ENCODE measurements around the gene CCDC92.
"Not testable (repeated sequence)": the region's sequence is repeated elsewhere in the genome, so short reads cannot be mapped to it uniquely, and the experiment has no call there.

CCDC92 gene

GRCh38 chr12:123911672-123912409 lies 60.8 kb downstream of the CCDC92 start:
- DNase-seq (ENCODE audit: low read depth in 1 of 2, low spot score in 1 of 2): not testable (repeated sequence)

DNA sequence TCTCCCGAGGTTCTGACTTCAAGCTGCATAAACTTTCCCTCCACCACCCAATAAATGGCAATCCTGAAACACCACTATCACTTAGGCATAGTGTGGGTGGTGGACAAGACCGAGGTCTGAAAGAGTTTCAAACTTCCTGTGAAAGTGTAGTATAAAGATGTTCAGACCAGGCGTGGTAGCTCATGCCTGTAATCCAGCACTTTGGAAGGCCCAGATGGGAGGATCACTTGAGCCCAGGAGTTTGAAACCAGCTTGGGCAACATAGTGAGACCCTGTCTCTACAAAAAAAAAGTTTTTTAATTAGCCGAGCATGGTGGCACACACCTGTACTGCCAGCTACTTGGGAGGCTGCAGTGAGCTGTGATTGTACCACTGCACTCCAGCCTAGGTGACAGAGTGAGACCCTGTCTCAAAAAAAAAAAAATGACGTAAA lies 61.9 kb downstream of the CCDC92 start:
- DNase-seq (ENCODE audit: low read depth in 1 of 2, low spot score in 1 of 2): no peak

DNA sequence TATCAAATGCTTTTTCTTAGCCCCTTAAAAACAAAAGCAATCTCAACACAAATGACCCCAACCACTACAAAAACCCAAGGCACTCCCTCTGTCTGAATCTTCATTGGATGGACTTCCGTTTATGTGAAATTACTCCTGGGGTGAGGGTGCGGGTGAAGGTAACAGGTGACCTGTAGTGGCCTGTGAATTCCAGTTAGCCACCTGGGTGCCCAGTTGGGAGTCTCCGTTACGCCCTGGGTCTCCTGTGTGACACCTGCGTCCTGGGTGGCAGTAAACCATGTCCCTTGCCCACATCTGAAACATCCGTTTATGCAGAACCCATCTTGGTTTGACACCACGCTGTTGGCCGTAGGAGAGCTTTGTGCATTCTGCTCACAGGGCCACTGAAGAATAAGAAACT lies 62.6 kb downstream of the CCDC92 start:
- DNase-seq (ENCODE audit: low read depth in 1 of 2, low spot score in 1 of 2): no peak

GRCh38 chr12:123908884-123909725 lies 63.5 kb downstream of the CCDC92 start:
- no peak for DNase-seq (ENCODE audit: low read depth in 1 of 2, low spot score in 1 of 2)

DNA sequence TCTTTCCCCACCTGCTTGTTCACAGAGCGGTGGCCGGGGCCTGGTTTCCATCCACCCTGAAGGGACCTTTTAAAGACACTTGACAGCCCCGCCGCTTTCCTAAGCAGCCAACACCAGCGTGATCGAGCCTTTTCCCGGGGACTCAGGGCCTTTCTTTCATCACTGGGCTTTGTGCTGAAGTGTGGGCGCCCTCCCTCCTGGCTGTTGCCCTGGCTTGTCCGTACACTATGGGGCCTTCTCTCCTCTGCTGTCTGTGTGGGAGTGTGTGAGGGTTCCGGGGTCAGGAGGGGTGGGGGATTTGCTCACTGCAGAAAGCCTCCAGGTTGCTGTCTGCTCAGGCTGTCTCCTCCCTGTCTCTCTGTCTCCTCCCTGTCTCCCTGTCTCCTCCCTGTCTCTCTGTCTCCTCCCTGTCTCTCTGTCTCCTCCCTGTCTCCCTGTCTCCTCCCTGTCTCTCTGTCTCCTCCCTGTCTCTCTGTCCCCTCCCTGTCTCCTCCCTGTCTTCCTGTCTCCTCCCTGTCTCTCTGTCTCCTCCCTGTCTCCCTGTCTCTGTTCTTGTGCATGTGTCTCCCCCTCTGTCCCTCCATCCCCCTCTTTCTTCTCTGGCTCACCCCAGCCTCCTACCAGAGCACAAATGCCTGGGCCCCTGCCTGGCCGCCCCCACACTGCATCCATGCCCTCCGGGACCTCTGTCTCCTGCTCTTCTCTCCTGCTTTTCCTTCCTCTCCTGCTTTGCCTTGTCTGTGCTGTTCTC lies 64.7 kb downstream of the CCDC92 start:
- DNase-seq (ENCODE audit: low read depth in 1 of 2, low spot score in 1 of 2): no peak

GRCh38 chr12:123906711-123907420 lies 65.8 kb downstream of the CCDC92 start:
- DNase-seq (ENCODE audit: low read depth in 1 of 2, low spot score in 1 of 2): no peak

GRCh38 chr12:123905319-123905925 lies 67.2 kb downstream of the CCDC92 start:
- DNase-seq (ENCODE audit: low read depth in 1 of 2, low spot score in 1 of 2): peak; percentile 18 to 40

DNA sequence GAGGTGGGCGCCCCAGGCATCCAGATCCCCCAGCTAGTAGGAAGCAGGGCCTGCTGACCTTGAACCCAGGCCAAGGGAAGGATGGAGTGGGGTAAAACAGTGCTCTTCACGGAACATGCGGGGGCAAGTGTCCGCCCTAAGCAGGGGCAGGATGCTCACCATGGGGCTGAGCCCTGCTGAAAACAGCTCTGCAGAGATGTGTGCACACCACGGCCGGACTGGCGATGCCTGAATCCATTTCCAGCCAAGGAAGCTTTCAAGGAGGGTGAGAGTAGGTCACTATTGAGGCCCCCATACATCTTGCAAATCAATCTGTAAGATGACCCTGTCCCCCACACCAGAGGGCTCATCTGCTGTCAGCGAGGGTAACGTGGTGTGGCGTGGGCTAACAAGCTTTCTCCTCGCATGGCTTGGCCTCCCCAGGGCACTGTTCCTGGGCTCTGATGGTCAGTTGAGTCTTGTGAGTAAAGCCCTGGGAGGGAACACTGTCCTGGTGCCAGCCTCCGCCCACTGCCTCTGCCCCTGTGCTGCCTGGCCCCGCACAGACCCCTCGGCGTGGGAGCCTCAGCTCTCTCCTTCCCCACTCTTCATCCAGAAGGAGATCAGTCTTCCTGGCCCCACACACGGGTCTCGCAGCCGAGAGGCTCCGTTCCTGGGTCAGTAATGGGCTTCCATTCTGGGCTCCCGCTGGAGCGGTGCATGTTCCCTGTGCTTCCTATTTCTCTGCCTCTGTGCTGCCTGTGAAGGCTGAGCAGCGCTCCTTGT lies 69.1 kb downstream of the CCDC92 start:
- DNase-seq (ENCODE audit: low read depth in 1 of 2, low spot score in 1 of 2): no peak

GRCh38 chr12:123902821-123903220 lies 69.8 kb downstream of the CCDC92 start:
- DNase-seq (ENCODE audit: low read depth in 1 of 2, low spot score in 1 of 2): no peak

DNA sequence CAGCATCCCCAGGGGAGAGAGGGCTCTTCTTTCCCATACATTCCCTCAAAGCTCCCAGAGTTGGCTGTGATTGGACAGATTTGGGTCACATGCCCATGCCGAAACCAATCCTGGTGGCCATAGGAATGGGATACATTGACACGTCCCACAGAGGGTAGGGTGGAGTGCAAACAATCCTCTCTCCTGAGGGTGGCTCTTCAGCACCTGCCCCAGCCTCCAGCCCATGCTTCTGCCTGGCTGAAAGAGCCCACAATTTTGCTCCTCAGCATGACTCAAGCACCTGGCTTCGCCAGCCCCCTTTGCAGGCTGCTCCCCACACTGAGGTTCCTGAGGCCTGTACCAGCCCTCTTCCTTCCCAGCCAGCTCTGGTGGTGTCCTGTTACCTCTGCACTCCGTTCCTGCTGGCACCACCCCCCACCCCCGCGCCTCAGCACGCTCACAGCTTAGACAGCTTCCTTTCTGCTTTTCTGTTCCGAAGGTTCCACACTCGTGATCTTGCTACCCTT lies 71.7 kb downstream of the CCDC92 start:
- DNase-seq (ENCODE audit: low read depth in 1 of 2, low spot score in 1 of 2): peak in 1 of 2 donors; percentile 5

DNA sequence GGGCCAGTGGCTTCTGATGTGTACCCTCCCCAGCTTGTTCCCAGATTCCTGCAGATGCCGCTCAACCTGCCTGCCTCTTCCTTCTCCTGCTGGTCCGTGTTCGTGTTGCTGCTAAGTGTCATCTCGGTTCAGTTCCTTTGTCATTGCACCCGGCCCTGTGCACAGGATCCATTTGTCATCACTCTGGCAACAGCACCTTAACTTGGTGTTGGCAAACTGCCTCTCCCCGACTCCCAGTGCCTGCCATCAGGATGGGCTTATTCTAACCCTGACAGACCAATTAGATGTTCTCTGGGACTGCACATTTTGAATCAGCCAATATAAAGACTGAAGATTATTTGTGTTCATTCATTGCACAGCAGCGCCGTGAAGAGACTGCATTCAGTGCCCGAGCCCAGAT lies 73.3 kb downstream of the CCDC92 start:
- no peak for DNase-seq (ENCODE audit: low read depth in 1 of 2, low spot score in 1 of 2)

- DNase-seq (ENCODE audit: low read depth in 1 of 2, low spot score in 1 of 2): no peak
Measured at GRCh38 chr12:123898673-123899072, 74.0 kb downstream of the CCDC92 start.

DNA sequence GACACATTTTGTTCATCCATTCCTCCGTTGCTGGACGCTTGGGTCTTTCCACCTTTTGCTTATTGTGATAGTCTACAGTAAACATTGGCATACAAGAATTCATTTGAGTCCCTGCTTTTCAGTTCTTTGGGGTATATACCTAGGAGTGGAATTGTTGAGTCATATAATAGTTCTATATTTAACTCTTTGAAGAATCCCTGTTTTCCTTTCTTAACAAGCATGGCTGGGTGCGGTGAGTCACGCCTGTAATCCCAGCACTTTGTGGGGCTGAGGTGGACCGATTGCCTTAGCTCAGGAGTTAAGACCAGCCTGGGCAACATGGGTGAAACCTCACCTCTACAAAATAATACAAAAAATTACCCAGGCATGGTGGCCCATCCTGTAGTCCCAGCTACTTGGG lies 75.4 kb downstream of the CCDC92 start:
- no peak for DNase-seq (ENCODE audit: low read depth in 1 of 2, low spot score in 1 of 2)

DNA sequence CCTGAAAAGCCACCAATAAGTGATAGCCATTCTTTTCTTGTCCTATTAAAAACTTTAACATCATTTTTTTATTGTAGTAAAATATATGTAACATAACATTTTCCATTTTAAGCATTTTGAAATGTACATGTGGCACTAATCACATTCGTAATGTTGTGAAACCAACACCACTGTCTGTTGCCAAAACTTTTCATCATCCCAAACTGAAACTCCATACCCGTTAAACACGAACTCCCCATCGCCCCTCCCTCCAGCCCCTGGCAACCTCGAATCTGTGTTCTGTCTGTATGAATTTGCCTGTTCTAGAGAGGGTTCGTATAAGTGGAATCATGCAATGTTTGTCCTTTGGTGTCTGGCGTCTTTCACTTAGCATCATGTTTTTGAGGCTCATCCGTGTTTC lies 75.9 kb downstream of the CCDC92 start:
- no peak for DNase-seq (ENCODE audit: low read depth in 1 of 2, low spot score in 1 of 2)

- DNase-seq (ENCODE audit: low read depth in 1 of 2, low spot score in 1 of 2): no peak
Measured at GRCh38 chr12:123895451-123895850, 77.2 kb downstream of the CCDC92 start.

GRCh38 chr12:123894823-123895345 lies 77.7 kb downstream of the CCDC92 start:
- no peak for DNase-seq (ENCODE audit: low read depth in 1 of 2, low spot score in 1 of 2)

- no peak for DNase-seq (ENCODE audit: low read depth in 1 of 2, low spot score in 1 of 2)
Measured at GRCh38 chr12:123893276-123893675, 79.4 kb downstream of the CCDC92 start.

DNA sequence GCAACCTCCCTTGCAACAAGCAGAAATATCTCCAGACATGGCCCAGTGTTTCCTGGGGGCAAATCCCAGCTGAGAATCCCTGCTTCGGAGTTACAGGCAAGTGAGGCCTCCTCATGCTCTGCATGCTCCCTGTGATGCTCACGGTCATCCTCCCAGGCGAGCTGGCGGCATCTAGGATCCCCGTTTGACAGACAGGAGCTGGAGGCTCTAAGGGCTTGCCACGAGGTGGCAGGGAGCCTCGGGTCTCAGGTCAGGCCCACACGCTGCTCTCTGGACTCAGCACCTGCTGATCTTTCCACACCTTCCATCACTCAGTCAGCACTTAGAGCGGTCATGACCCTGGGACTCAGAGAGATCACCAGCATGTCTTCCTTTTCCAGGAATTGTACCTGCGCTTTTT lies 79.8 kb downstream of the CCDC92 start:
- no peak for DNase-seq (ENCODE audit: low read depth in 1 of 2, low spot score in 1 of 2)

- DNase-seq (ENCODE audit: low read depth in 1 of 2, low spot score in 1 of 2): no peak
Measured at GRCh38 chr12:123892180-123892559, 80.5 kb downstream of the CCDC92 start.
